DND-41 (cell line): ENCODE results near the gene NRF1.

ENCODE experiments used
- ATAC-seq: fragments of 200-7000 bp; cut with Tn5 transposase; 3 replicates; pipeline ENCODE4 v1.9.1; 2021; ENCODE audit warnings: low read depth; ENCODE audit not compliant: insufficient read depth
- DNase-seq: peaks from one replicate; pipeline ENCODE4 v3.0.0-alpha.2; 2020
- H2AFZ ChIP-seq: 2 replicates; pipeline ENCODE4 v1.6.0; 2012; ENCODE audit warnings: low read depth, low read length
- H3K27ac ChIP-seq: 2 replicates; pipeline ENCODE4 v1.5.1; 2012; ENCODE audit warnings: low read length, inconsistent platforms
- H3K27me3 ChIP-seq: fragments of 200-600 bp; sonication (generic); 2 replicates; pipeline ENCODE4 v1.6.0; 2012; ENCODE audit warnings: low read length, mild to moderate bottlenecking, inconsistent platforms; ENCODE audit not compliant: insufficient read depth, poor library complexity
- H3K36me3 ChIP-seq: 2 replicates; pipeline ENCODE4 v1.5.1; 2012; ENCODE audit warnings: low read length, inconsistent platforms; ENCODE audit not compliant: insufficient read depth
- H3K4me1 ChIP-seq: 2 replicates; pipeline ENCODE4 v1.5.1; 2012; ENCODE audit warnings: mild to moderate bottlenecking, low read length; ENCODE audit not compliant: insufficient read depth
- H3K4me2 ChIP-seq: 2 replicates; pipeline ENCODE4 v1.6.0; 2012; ENCODE audit warnings: mild to moderate bottlenecking, moderate library complexity, low read length, inconsistent platforms; ENCODE audit not compliant: insufficient read depth
- H3K4me3 ChIP-seq, 2 experiments: fragments of 200-600 bp in 1 of 2; shearing (Covaris generic) in 1 of 2; 2 replicates each; pipeline ENCODE4 v1.5.1; 2012 to 2016; ENCODE audit warnings: inconsistent platforms in 2 of 2, low read length in 2 of 2, mild to moderate bottlenecking in 2 of 2, low read depth in 1 of 2, moderate library complexity in 1 of 2
- H3K79me2 ChIP-seq: 2 replicates; pipeline ENCODE4 v1.6.0; 2012; ENCODE audit warnings: low read length, inconsistent platforms; ENCODE audit not compliant: insufficient read depth
- H3K9ac ChIP-seq: 2 replicates; pipeline ENCODE4 v1.6.0; 2012; ENCODE audit warnings: low read depth, mild to moderate bottlenecking, inconsistent platforms, low read length, moderate library complexity
- H3K9me3 ChIP-seq: 2 replicates; pipeline ENCODE4 v1.5.1; 2012; ENCODE audit warnings: low read length, moderate library complexity, mild to moderate bottlenecking, inconsistent platforms; ENCODE audit not compliant: insufficient read depth, severe bottlenecking
- H4K20me1 ChIP-seq: 2 replicates; pipeline ENCODE4 v1.6.0; 2012; ENCODE audit warnings: low read length; ENCODE audit not compliant: insufficient read depth
- EZH2 ChIP-seq: IDR thresholded peaks from 3 replicates; pipeline ENCODE4 v1.6.1; 2012; ENCODE audit warnings: borderline replicate concordance, low read depth, mild to moderate bottlenecking, moderate library complexity, low read length, inconsistent platforms; ENCODE audit not compliant: severe bottlenecking
- TF ChIP-seq, protein P1 (sequence below): IDR thresholded peaks from 2 replicates; pipeline ENCODE4 v1.5.1; 2012; ENCODE audit warnings: borderline replicate concordance, low read length, moderate library complexity, mild to moderate bottlenecking; ENCODE audit not compliant: poor library complexity, severe bottlenecking; ENCODE audit errors: extremely low read depth

The NRF1 gene

GRCh38 chr7:129774359-129774758, 162.8 kb downstream of the NRF1 start:
- DNase-seq (no peak), ATAC-seq (no peak)
- no peak overlapping the region for H3K9ac ChIP-seq
- no peak overlapping the region for H3K4me3 ChIP-seq
- no peaks in the 10 kb centered on the region for H3K4me1 ChIP-seq
- H3K4me2 ChIP-seq, result no peak overlapping the region
- TF ChIP-seq, protein P1, sequence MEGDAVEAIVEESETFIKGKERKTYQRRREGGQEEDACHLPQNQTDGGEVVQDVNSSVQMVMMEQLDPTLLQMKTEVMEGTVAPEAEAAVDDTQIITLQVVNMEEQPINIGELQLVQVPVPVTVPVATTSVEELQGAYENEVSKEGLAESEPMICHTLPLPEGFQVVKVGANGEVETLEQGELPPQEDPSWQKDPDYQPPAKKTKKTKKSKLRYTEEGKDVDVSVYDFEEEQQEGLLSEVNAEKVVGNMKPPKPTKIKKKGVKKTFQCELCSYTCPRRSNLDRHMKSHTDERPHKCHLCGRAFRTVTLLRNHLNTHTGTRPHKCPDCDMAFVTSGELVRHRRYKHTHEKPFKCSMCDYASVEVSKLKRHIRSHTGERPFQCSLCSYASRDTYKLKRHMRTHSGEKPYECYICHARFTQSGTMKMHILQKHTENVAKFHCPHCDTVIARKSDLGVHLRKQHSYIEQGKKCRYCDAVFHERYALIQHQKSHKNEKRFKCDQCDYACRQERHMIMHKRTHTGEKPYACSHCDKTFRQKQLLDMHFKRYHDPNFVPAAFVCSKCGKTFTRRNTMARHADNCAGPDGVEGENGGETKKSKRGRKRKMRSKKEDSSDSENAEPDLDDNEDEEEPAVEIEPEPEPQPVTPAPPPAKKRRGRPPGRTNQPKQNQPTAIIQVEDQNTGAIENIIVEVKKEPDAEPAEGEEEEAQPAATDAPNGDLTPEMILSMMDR, result no peak
- TF ChIP-seq EZH2, result no peak
- H3K9me3 ChIP-seq, result no peaks in the 10 kb centered on the region
- no peaks in the 10 kb centered on the region; the same call in 1 of the 2 replicates for H4K20me1 ChIP-seq
- H3K27me3 ChIP-seq, result no peaks in the 10 kb centered on the region
- H3K79me2 ChIP-seq, result no peaks in the 10 kb centered on the region
- no peak overlapping the region for H2AFZ ChIP-seq
- no peaks in the 10 kb centered on the region for H3K36me3 ChIP-seq
- H3K27ac ChIP-seq, result no peak overlapping the region

DNA sequence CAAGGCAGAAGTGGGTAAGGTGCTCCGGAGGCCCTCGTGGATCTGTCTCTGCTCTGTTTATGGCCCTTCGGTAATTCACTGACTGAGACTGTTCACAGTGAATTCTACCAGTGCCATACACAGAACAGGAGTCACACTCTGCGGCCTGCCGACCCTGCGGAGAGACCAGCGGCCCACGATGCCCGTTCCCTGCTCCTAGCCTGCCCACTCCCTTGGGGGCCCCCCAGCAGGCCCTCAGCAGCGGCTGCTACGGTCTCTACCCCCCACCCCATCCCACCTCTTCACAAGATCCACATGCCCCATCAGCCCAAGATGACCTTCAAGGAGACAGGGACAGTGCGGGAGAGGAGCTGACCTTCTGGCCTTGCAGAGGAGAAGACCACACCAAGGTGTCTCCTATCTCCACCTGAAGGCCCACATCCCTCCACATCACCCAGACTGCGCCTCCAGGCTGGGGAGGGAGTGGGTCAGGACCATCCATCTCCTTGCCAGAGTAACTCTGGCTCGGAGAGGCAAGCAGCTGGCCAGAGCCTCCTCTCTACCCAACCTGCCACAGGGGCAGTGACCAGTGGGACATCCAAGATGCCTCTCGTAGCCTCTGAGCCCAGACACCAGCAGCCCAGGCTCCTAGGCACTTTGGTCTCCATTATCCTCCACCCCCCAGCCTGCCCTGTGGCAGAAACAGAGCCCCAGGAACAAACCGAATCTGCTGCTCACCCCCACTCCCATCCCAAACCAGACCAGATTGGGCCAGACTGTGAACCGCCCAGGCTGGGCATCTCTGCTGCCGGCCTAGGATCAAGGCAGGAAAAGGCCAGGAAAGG, 163.6 kb downstream of the NRF1 start:
- Histone ChIP-seq H3K4me1 (no peaks in the 10 kb centered on the region), H3K79me2 (no peaks in the 10 kb centered on the region), H3K4me3 (no peak overlapping the region), H4K20me1 (no peaks in the 10 kb centered on the region; the same call in 1 of the 2 replicates), H2AFZ (no peak overlapping the region), H3K9me3 (no peaks in the 10 kb centered on the region), H3K9ac (no peak overlapping the region), H3K27ac (no peak overlapping the region), H3K36me3 (no peaks in the 10 kb centered on the region), H3K27me3 (no peaks in the 10 kb centered on the region), H3K4me2 (no peak overlapping the region)
- DNase-seq (no peak), ATAC-seq (no peak)
- TF ChIP-seq EZH2, result no peak
- TF ChIP-seq, protein P1, result no peak

DNA sequence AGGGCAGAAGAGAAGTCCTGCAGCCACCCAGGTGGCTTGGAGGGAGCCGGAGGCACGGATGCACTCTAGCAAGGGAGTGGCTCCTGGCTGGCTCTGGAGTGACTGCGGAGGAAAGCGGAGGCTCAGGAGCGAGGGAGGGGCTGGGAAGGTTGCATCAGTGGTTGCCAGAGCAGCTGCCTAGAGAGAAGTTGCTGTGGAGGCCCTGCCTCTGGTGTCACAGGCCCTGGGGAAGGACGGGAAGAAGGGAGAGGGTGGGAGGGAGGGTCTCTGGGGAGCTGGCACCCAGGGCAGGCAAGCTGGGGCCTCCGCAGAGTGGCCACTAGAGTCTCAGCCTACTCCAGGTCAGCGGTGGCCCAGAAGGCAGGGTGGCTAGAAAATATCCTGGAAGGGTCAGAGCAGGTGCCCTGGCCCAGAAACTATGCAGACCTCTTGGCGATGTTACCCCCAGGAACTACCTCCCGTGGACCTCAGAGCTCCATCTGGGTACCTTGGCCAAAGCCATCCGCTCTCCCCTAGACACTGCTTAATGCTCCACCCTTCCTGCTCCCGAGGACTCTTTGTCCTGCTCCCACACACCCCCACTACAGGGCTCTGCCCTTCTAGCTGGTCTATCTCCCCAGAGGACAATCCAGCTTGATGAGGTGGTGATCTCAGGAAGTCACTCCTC, 164.3 kb downstream of the NRF1 start:
- ATAC-seq (no peak), DNase-seq (no peak)
- Histone ChIP-seq H3K9me3 (no peaks in the 10 kb centered on the region), H3K79me2 (no peaks in the 10 kb centered on the region), H3K4me3 (no peak overlapping the region), H4K20me1 (no peaks in the 10 kb centered on the region), H3K4me1 (no peaks in the 10 kb centered on the region), H3K4me2 (no peak overlapping the region), H3K9ac (no peak overlapping the region), H3K27ac (no peak overlapping the region), H3K36me3 (no peaks in the 10 kb centered on the region), H2AFZ (no peak overlapping the region), H3K27me3 (no peaks in the 10 kb centered on the region)
- TF ChIP-seq EZH2, result no peak
- TF ChIP-seq, protein P1, result no peak
